GM12878 (cell line): Measurements from ENCODE around the gene TPCN1.

Source experiments
- EZH2 ChIP-seq: IDR thresholded peaks from 2 replicates; pipeline ENCODE4 v1.6.1; 2012; ENCODE audit warnings: low read depth, mild to moderate bottlenecking, control low read depth, inconsistent platforms, low read length, borderline replicate concordance; ENCODE audit not compliant: control insufficient read depth
- POLR2A ChIP-seq: IDR thresholded peaks from 2 replicates; pipeline ENCODE4 v1.6.1; 2011; ENCODE audit warnings: low read depth, mild to moderate bottlenecking, low read length
- TF ChIP-seq, protein P1 (sequence below), 3 experiments: IDR thresholded peaks in 2 of 3; conservative IDR thresholded peaks in 1 of 3; 2 replicates each; pipeline ENCODE4 v1.5.1; 2011; ENCODE audit warnings: low read depth in 3 of 3, low read length in 3 of 3, mild to moderate bottlenecking in 3 of 3, control low read depth in 2 of 3, moderate library complexity in 2 of 3, inconsistent platforms in 1 of 3, mixed read lengths in 1 of 3; ENCODE audit not compliant: control insufficient read depth in 2 of 3, insufficient read depth in 1 of 3; ENCODE audit errors: extremely low read depth in 1 of 3
- TF ChIP-seq, protein P2 (sequence below): IDR thresholded peaks from 2 replicates; pipeline ENCODE4 v1.6.1; 2011; ENCODE audit warnings: low read depth, low read length, improper control_type of control experiment, borderline replicate concordance

DNA sequence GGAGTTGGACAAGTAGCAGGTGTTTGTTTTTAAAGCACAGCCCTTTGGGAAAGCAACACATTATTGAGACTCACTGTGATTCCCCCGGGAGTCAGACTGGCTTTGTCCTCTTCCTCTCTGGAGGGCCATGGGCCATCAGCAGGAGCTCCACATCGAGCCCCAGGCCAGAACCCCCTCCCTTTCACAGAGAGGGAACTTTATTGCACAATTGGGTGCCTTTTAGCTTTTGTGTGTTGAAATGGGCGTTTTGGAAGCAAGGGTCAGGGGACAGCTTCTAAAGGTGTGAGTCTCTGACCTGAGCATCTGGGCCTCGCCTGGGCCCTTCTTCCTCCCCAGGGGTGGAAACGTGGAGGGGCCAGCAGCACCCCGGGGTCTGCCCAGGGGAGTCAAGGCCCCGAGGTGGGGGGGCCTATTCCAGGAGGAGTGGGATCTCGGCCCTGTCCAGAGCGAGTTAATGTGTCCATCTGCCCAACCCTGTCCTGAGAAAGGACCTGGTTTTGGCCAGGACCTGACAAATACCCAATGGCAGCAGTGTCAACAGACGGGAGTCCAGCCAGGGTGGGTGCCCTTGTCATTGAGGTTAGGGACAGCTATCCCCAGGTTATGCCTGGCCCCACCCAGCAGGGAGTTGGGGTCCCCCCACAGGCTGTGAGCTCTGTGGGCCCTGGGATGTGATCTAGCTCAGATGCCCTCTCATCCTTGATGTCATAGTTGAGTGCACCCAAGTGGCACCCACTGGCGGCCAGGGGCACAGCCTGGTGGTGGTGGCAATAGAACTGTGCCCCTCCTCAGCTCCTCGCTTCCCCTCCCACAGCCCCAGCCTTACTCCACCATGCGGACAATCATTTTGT lies 76.6 kb downstream of the TPCN1 start:
- no peak for TF ChIP-seq EZH2
- TF ChIP-seq, protein P1, sequence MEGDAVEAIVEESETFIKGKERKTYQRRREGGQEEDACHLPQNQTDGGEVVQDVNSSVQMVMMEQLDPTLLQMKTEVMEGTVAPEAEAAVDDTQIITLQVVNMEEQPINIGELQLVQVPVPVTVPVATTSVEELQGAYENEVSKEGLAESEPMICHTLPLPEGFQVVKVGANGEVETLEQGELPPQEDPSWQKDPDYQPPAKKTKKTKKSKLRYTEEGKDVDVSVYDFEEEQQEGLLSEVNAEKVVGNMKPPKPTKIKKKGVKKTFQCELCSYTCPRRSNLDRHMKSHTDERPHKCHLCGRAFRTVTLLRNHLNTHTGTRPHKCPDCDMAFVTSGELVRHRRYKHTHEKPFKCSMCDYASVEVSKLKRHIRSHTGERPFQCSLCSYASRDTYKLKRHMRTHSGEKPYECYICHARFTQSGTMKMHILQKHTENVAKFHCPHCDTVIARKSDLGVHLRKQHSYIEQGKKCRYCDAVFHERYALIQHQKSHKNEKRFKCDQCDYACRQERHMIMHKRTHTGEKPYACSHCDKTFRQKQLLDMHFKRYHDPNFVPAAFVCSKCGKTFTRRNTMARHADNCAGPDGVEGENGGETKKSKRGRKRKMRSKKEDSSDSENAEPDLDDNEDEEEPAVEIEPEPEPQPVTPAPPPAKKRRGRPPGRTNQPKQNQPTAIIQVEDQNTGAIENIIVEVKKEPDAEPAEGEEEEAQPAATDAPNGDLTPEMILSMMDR (IDR thresholded peaks at IDR 0.05 in 2 of 3, conservative IDR thresholded peaks at IDR 0.05 in 1 of 3; ENCODE audit: control insufficient read depth in 2 of 3, extremely low read depth in 1 of 3, insufficient read depth in 1 of 3, low read depth in 3 of 3, low read length in 3 of 3), result 0 out of 6 replicates have a peak, but pooled peaks of 1 of the 3 experiments have one; percentile 1
- TF ChIP-seq, protein P2, sequence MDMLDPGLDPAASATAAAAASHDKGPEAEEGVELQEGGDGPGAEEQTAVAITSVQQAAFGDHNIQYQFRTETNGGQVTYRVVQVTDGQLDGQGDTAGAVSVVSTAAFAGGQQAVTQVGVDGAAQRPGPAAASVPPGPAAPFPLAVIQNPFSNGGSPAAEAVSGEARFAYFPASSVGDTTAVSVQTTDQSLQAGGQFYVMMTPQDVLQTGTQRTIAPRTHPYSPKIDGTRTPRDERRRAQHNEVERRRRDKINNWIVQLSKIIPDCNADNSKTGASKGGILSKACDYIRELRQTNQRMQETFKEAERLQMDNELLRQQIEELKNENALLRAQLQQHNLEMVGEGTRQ, result no peak
- TF ChIP-seq POLR2A, result 0 out of 2 replicates have a peak, but pooled peaks have one; percentile 25
